DND-41 (cell line): ENCODE measurements around the gene ELOVL7.

ENCODE experiments used
- EZH2 ChIP-seq: IDR thresholded peaks from 3 replicates; pipeline ENCODE4 v1.6.1; 2012; ENCODE audit warnings: borderline replicate concordance, low read depth, mild to moderate bottlenecking, moderate library complexity, low read length, inconsistent platforms; ENCODE audit not compliant: severe bottlenecking
- TF ChIP-seq, protein P1 (sequence below): IDR thresholded peaks from 2 replicates; pipeline ENCODE4 v1.5.1; 2012; ENCODE audit warnings: borderline replicate concordance, low read length, moderate library complexity, mild to moderate bottlenecking; ENCODE audit not compliant: poor library complexity, severe bottlenecking; ENCODE audit errors: extremely low read depth

DNA sequence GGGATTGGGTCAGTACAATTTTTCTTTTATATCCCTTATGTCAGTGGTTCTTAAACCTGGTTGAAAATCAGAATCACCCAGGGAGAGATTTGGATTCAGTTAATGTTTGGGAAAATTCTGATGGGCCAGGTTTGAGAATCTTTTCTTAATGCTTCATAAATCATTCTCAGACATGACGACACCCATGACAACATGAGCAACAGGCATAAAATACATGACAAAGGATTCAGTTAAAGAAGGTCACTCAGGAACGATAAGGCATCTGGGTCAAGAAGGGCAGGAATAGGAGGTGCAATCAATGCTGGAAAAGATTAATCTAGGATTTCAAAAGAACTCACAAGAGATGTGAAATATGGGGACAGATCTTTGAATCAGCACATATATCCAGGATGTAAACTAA, 41.8 kb downstream of the ELOVL7 start:
- TF ChIP-seq, protein P1, sequence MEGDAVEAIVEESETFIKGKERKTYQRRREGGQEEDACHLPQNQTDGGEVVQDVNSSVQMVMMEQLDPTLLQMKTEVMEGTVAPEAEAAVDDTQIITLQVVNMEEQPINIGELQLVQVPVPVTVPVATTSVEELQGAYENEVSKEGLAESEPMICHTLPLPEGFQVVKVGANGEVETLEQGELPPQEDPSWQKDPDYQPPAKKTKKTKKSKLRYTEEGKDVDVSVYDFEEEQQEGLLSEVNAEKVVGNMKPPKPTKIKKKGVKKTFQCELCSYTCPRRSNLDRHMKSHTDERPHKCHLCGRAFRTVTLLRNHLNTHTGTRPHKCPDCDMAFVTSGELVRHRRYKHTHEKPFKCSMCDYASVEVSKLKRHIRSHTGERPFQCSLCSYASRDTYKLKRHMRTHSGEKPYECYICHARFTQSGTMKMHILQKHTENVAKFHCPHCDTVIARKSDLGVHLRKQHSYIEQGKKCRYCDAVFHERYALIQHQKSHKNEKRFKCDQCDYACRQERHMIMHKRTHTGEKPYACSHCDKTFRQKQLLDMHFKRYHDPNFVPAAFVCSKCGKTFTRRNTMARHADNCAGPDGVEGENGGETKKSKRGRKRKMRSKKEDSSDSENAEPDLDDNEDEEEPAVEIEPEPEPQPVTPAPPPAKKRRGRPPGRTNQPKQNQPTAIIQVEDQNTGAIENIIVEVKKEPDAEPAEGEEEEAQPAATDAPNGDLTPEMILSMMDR: no peak
- TF ChIP-seq EZH2: no peak
